ENCODE results near the gene XRCC5.

DNA sequence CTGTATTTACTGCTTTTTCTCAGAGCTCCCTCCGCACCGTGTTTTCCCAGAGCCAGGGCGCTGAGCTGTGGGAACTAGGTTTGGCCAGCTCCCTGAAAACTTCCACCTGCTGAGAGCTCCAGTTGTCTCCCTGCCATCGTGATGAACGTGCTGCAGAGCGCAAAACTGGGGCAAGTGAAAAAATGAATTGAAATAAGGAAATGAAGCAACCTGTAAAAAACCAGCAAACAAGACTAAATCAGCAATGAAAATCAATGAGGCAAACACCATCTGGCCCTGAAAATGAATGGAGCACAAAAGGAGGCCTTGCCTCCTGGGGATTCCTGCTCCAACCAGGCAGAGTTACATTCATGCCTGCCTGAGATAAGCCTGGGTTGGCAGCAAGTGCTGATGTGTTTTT is 133.2 kb downstream of the XRCC5 start:
- TF ChIP-seq, protein P1, sequence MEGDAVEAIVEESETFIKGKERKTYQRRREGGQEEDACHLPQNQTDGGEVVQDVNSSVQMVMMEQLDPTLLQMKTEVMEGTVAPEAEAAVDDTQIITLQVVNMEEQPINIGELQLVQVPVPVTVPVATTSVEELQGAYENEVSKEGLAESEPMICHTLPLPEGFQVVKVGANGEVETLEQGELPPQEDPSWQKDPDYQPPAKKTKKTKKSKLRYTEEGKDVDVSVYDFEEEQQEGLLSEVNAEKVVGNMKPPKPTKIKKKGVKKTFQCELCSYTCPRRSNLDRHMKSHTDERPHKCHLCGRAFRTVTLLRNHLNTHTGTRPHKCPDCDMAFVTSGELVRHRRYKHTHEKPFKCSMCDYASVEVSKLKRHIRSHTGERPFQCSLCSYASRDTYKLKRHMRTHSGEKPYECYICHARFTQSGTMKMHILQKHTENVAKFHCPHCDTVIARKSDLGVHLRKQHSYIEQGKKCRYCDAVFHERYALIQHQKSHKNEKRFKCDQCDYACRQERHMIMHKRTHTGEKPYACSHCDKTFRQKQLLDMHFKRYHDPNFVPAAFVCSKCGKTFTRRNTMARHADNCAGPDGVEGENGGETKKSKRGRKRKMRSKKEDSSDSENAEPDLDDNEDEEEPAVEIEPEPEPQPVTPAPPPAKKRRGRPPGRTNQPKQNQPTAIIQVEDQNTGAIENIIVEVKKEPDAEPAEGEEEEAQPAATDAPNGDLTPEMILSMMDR (IDR thresholded peaks at IDR 0.05), result no peak
- no peak for TF ChIP-seq EZH2 (IDR thresholded peaks at IDR 0.05)

Data from neural progenitor cell (in vitro differentiated cells).